Caco-2 (cell line): ENCODE measurements around the gene MUC2. TPM values are rescaled to one million over a fixed set of nuclear protein-coding genes. Genes with fewer than 3 reads are reported as not detected.

Experiments
- BruUV-seq: library from RNA; stranded (reverse); fragments of 400-500 nt; replicated peaks from 2 replicates; lab custom pipeline; 2021; lab: Mats Ljungman, UMichigan
- CTCF ChIA-PET: fragments of 300-600 bp; sonication (Branson Sonifier 250); formaldehyde crosslinking; loops from one replicate; lab custom pipeline; 2022; ENCODE audit warnings: antibody characterized with exemption; lab: Charles Lee
- POLR2A ChIA-PET: fragments of 300-600 bp; sonication (Branson Sonifier 250); formaldehyde crosslinking; loops from one replicate; lab custom pipeline; 2022; ENCODE audit warnings: antibody characterized with exemption; lab: Charles Lee
- DNase-seq, 2 experiments: peaks; one replicate each; pipeline versions ENCODE4 v3.0.0 to v3.0.0-alpha.2; 2020 to 2022
- H3K27me3 ChIP-seq: replicated peaks from 2 replicates; pipeline ENCODE4 v1.6.0; 2011; ENCODE audit warnings: low read length; ENCODE audit not compliant: control insufficient read depth, insufficient read depth
- H3K36me3 ChIP-seq: 2 replicates; pipeline ENCODE4 v1.5.1; 2011; ENCODE audit warnings: low read length; ENCODE audit not compliant: control insufficient read depth, insufficient read depth
- H3K4me1 ChIP-seq: fragments of 250-450 bp; sonication (Bioruptor Pico); 2 replicates; pipeline ENCODE4 v1.5.1; 2020; ENCODE audit warnings: mild to moderate bottlenecking
- H3K4me3 ChIP-seq: 2 replicates; pipeline ENCODE4 v1.5.1; 2011; ENCODE audit warnings: low read depth, mild to moderate bottlenecking, control low read depth, low read length
- H3K9me3 ChIP-seq: fragments of 250-450 bp; sonication (Bioruptor Pico); 2 replicates; pipeline ENCODE4 v1.5.1; 2020; ENCODE audit warnings: mild to moderate bottlenecking, moderate library complexity
- H3K27ac Mint-ChIP-seq: one replicate; pipeline ENCODE4 v1.8.0; 2022; ENCODE audit warnings: mixed read lengths; ENCODE audit not compliant: unreplicated experiment
- H3K27me3 Mint-ChIP-seq: one replicate; pipeline ENCODE4 v1.8.0; 2022; ENCODE audit warnings: mixed read lengths; ENCODE audit not compliant: insufficient read depth, unreplicated experiment
- H3K36me3 Mint-ChIP-seq: one replicate; pipeline ENCODE4 v1.8.0; 2022; ENCODE audit warnings: mild to moderate bottlenecking, mixed read lengths; ENCODE audit not compliant: insufficient read depth, unreplicated experiment
- H3K4me1 Mint-ChIP-seq: one replicate; pipeline ENCODE4 v1.8.0; 2022; ENCODE audit warnings: low read depth, mixed read lengths; ENCODE audit not compliant: unreplicated experiment
- H3K4me3 Mint-ChIP-seq: one replicate; pipeline ENCODE4 v1.8.0; 2022; ENCODE audit warnings: mild to moderate bottlenecking, moderate library complexity, mixed read lengths; ENCODE audit not compliant: unreplicated experiment
- H3K9me3 Mint-ChIP-seq: one replicate; pipeline ENCODE4 v1.8.0; 2022; ENCODE audit warnings: mixed read lengths; ENCODE audit not compliant: unreplicated experiment
- intact Hi-C: fragments of 100-400 bp; cut with micrococcal nuclease; formaldehyde crosslinking; loops from one replicate; pipeline ENCODE4 v1.10.0; 2022; ENCODE audit not compliant: unreplicated experiment
- total RNA-seq: library from RNA; stranded (reverse); gene quantifications from 2 replicates; pipeline ENCODE4 v1.2.3, GENCODE V29; 2022
- TF ChIP-seq, protein P1 (sequence below), 2 experiments: fragments of 200-600 bp in 1 of 2; IDR thresholded peaks; 1 replicate in 1 of 2; 2 replicates in 1 of 2; pipeline versions ENCODE4 v1.5.1 to v1.8.0; 2011 to 2022; ENCODE audit warnings: antibody characterized with exemption in 1 of 2, control low read depth in 1 of 2, inconsistent platforms in 1 of 2, low read depth in 1 of 2, low read length in 1 of 2, mild to moderate bottlenecking in 1 of 2, moderate library complexity in 1 of 2; ENCODE audit not compliant: insufficient read depth in 1 of 2, severe bottlenecking in 1 of 2, unreplicated experiment in 1 of 2

MUC2 gene
- total RNA-seq, 1 experiment from 2014 or later: 0.05 TPM

DNA sequence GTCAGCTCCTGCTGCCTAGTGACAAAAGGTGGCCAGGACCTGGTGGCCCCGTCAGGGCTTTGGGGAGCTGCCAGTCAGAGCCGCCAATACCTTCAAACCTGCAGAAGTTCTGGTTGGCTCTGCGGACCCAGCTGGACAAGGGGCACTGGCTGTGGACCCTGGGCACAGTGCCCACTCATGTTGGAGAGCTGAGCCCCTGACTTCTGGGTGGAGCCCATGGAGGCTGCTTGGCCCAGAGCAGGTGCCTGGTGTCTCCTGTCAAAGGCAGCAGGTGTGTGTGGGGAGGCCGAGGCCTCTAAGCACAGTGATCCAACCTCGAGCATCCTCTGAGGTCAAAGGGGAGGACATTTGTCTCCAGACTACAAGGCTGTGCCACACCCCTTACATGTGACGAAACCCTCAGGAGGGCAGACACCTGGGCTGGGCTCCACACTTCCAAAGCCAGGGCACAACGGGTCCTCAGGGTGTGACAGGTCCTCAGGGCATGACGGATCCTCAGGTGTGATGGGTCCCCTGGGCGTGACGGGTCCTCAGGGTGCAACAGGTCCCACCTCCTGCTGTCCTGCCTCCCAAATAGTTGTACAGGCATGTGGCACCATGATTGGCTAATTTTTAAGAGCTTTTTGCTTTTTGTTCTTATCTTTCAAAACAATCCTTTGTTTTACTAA, 37.0 kb downstream of the MUC2 start:
- intact Hi-C loops: loop anchor here (5.0 to 10.0 kb wide), 2 partner anchors 123 to 461 kb away; partner anchors contain the start of gene DUSP8
- Histone ChIP-seq H3K27me3 (no peaks in the 10 kb centered on the region; the same call in 1 of the 2 replicates), H3K36me3 (no peaks in the 10 kb centered on the region), H3K4me3 (no peak overlapping the region), H3K4me1 (no peaks in the 10 kb centered on the region), H3K9me3 (peaks cover 7% of the 10 kb centered on the region; the same call in 1 of the 2 replicates)
- Mint-ChIP-seq H3K27me3 (peaks cover 3% of the 10 kb centered on the region), H3K9me3 (peaks cover 10% of the 10 kb centered on the region), H3K4me3 (no peak overlapping the region), H3K27ac (no peak overlapping the region), H3K36me3 (peaks cover 5% of the 10 kb centered on the region), H3K4me1 (peaks cover 7% of the 10 kb centered on the region)
- DNase-seq: peak in 1 of 2 experiments; percentile 30
- BruUV-seq: no TSS peak
- TF ChIP-seq, protein P1, sequence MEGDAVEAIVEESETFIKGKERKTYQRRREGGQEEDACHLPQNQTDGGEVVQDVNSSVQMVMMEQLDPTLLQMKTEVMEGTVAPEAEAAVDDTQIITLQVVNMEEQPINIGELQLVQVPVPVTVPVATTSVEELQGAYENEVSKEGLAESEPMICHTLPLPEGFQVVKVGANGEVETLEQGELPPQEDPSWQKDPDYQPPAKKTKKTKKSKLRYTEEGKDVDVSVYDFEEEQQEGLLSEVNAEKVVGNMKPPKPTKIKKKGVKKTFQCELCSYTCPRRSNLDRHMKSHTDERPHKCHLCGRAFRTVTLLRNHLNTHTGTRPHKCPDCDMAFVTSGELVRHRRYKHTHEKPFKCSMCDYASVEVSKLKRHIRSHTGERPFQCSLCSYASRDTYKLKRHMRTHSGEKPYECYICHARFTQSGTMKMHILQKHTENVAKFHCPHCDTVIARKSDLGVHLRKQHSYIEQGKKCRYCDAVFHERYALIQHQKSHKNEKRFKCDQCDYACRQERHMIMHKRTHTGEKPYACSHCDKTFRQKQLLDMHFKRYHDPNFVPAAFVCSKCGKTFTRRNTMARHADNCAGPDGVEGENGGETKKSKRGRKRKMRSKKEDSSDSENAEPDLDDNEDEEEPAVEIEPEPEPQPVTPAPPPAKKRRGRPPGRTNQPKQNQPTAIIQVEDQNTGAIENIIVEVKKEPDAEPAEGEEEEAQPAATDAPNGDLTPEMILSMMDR (IDR thresholded peaks at IDR 0.05; ENCODE audit: insufficient read depth in 1 of 2, low read depth in 1 of 2, low read length in 1 of 2, severe bottlenecking in 1 of 2, unreplicated experiment in 1 of 2): no peak
- POLR2A ChIA-PET: no interaction called here
- CTCF ChIA-PET: no interaction called here

DNA sequence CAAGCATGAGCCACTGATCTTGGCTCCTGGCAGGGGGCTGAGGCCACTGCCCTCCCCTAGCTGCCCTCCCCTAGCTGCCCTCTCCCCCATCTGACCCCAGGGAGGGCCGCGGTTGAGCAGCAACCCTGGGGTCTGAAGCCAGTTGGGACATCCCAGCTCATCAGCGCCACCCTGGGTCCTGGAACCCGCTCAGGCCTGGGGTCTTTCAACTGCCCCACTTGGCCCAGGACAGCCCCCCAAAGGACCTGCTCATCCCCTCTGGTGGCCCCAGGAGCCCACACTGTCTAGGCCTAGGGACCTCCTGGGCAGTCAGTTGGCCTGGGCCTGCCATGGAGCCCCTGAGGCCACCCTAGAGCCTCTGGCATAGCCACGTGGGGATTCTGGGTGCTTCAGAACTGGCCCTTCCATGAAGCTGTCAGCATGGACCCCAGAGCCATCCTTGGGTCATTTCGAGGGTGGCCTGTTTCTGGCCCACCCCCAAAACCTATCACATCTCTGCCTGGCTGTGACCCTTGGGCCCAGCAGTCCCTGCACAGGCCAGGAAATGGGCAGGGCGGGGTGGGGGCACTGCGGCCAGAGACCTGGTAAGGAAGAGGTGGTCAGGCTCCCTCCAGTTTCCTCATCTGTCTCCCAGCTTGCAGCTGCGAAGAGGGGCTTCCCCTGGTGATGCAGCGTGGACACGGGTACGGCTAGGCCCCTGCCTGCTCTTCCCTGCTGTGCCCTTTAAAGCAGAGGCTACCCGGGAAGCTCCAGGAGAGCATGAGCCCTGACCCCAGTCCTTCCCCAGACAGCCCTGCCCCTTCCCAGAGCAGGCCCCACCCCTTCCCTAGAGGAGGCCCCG, 37.9 kb downstream of the MUC2 start:
- Histone ChIP-seq H3K4me1 (no peaks in the 10 kb centered on the region), H3K27me3 (no peaks in the 10 kb centered on the region), H3K9me3 (peaks cover 7% of the 10 kb centered on the region; the same call in 1 of the 2 replicates), H3K4me3 (no peak overlapping the region), H3K36me3 (no peaks in the 10 kb centered on the region)
- Mint-ChIP-seq H3K36me3 (peaks cover 5% of the 10 kb centered on the region), H3K4me3 (no peak overlapping the region), H3K4me1 (peaks cover 7% of the 10 kb centered on the region), H3K9me3 (peaks cover 10% of the 10 kb centered on the region), H3K27ac (no peak overlapping the region), H3K27me3 (peaks cover 3% of the 10 kb centered on the region)
- TF ChIP-seq, protein P1 (IDR thresholded peaks at IDR 0.05; ENCODE audit: insufficient read depth in 1 of 2, low read depth in 1 of 2, low read length in 1 of 2, severe bottlenecking in 1 of 2, unreplicated experiment in 1 of 2): no peak
- peak in 1 of 2 experiments; percentile 31 for DNase-seq
- intact Hi-C loops: loop anchor here (5.0 to 10.0 kb wide), 2 partner anchors 122 to 460 kb away; partner anchors contain the start of gene DUSP8
- CTCF ChIA-PET: no interaction called here
- POLR2A ChIA-PET: no interaction called here
- BruUV-seq: no TSS peak
